ENCODE data around the gene KRT8. TPM values are rescaled to one million over a fixed set of nuclear protein-coding genes. Genes with fewer than 3 reads are reported as not detected.

Gene KRT8
- total RNA-seq, 1 donor from 2014 or later, result 2,570 TPM

DNA sequence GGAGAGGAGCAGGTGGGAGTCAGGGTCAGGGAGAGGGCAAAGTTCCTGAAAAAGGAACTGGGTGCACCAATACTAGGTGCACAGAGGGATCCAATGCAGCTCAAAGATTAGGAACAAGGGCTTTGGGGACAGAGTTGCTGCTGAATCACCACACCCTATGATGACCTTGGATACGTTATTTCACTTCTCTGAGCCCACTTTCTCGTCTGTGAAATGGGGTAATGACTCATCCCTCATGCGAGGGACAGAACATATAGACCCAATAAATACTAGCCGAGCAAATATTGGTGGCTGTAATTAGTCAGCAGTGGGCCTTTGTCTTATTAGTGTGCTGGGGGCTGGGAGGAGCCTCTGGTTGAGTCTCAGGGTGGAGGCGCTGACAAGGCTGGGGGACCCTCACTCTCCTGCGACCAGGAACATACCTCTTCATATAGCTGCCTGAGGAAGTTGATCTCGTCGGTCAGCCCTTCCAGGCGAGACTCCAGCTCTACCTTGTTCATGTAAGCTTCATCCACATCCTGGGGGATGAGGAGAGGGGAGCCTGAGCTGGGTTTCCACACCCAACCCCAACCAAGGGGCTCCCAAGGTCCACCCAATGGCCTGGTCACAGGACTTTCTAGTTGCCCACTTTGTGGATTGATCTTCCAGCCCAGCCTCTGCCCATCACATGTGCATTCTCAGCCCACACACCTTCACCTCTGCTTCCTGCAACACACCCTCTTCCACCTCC is 4.5 kb downstream of the KRT8 start:
- FAIRE-seq, result no peak
- DNase-seq (ENCODE audit: low read depth), result no peak
- Mint-ChIP-seq H3K36me3 (ENCODE audit: low read depth, unreplicated experiment) (peaks cover 35% of the 10 kb centered on the region), H3K27me3 (ENCODE audit: low read depth, unreplicated experiment) (no peaks in the 10 kb centered on the region), H3K9me3 (ENCODE audit: unreplicated experiment) (peaks cover under 1% of the 10 kb centered on the region), H3K27ac (ENCODE audit: unreplicated experiment) (peak overlapping the region; percentile 81), H3K4me1 (ENCODE audit: low read depth, unreplicated experiment) (peaks cover 32% of the 10 kb centered on the region), H3K4me3 (ENCODE audit: unreplicated experiment) (peak overlapping the region; percentile 89)
- no peaks in the 10 kb centered on the region for H3K27me3 ChIP-seq (ENCODE audit: insufficient read depth, low read length)
- no peak overlapping the region for H2AFZ ChIP-seq (ENCODE audit: low read depth, low read length)
- no peaks in the 10 kb centered on the region for H3K79me2 ChIP-seq (ENCODE audit: insufficient read depth, low read length)
- H3K9ac ChIP-seq (ENCODE audit: low read length), result no peak overlapping the region
- H3K9me3 ChIP-seq (ENCODE audit: insufficient read depth, low read depth, low read length), result no peaks in the 10 kb centered on the region
- no peak overlapping the region for H3K27ac ChIP-seq (ENCODE audit: low read depth, low read length)
- H3K36me3 ChIP-seq (ENCODE audit: insufficient read depth, low read length), result peaks cover 3% of the 10 kb centered on the region
- TF ChIP-seq EZH2 (IDR thresholded peaks at IDR 0.05; ENCODE audit: insufficient read depth, low read length), result no peak
- H3K4me2 ChIP-seq (ENCODE audit: low read length), result no peak overlapping the region
- H3K4me1 ChIP-seq (ENCODE audit: insufficient read depth, low read length), result peaks cover 11% of the 10 kb centered on the region
- H3K4me3 ChIP-seq (ENCODE audit: insufficient read depth, low read depth, low read length), result no peak overlapping the region
- H4K20me1 ChIP-seq (ENCODE audit: insufficient read depth, low read length), result no peaks in the 10 kb centered on the region

DNA sequence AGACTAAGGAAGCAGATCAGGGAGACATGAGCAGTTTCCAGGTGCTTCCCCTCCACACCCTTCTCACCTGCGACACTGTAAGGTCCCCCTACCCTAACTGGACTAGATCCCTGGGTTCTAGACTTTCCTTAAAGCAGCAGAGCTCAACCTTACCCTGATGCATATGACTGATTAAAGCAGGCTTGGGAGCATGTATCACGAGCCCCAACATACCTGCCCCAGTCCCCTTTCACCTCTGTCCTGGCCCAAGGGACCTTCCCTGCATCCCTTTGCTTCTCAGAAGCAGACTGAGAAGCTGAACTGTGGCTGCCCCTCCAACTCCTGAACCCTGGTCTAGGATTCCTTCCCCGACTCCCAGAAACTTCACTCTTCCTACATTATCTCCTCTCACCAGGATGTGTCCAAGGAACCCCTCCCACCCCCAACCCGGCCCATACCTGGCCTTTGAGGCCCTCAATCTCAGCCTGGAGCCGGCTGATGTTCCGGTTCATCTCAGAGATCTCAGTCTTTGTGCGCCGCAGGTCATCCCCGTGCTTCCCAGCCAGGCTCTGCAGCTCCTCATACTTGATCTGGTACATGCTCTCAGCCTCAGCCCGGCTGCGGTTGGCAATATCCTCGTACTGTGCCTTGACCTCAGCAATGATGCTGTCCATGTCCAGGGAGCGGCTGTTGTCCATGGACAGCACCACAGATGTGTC is 5.4 kb downstream of the KRT8 start:
- no peaks in the 10 kb centered on the region for H3K27me3 ChIP-seq (ENCODE audit: insufficient read depth, low read length)
- no peak overlapping the region for H3K27ac ChIP-seq (ENCODE audit: low read depth, low read length)
- DNase-seq (ENCODE audit: low read depth), result no peak
- FAIRE-seq, result no peak
- Mint-ChIP-seq H3K9me3 (ENCODE audit: unreplicated experiment) (no peaks in the 10 kb centered on the region), H3K27me3 (ENCODE audit: low read depth, unreplicated experiment) (no peaks in the 10 kb centered on the region), H3K4me1 (ENCODE audit: low read depth, unreplicated experiment) (peaks cover 31% of the 10 kb centered on the region), H3K4me3 (ENCODE audit: unreplicated experiment) (peak overlapping the region; percentile 79), H3K36me3 (ENCODE audit: low read depth, unreplicated experiment) (peaks cover 35% of the 10 kb centered on the region), H3K27ac (ENCODE audit: unreplicated experiment) (peak overlapping the region; percentile 81)
- no peak overlapping the region for H3K4me3 ChIP-seq (ENCODE audit: insufficient read depth, low read depth, low read length)
- TF ChIP-seq EZH2 (IDR thresholded peaks at IDR 0.05; ENCODE audit: insufficient read depth, low read length), result no peak
- TF ChIP-seq, protein P1, sequence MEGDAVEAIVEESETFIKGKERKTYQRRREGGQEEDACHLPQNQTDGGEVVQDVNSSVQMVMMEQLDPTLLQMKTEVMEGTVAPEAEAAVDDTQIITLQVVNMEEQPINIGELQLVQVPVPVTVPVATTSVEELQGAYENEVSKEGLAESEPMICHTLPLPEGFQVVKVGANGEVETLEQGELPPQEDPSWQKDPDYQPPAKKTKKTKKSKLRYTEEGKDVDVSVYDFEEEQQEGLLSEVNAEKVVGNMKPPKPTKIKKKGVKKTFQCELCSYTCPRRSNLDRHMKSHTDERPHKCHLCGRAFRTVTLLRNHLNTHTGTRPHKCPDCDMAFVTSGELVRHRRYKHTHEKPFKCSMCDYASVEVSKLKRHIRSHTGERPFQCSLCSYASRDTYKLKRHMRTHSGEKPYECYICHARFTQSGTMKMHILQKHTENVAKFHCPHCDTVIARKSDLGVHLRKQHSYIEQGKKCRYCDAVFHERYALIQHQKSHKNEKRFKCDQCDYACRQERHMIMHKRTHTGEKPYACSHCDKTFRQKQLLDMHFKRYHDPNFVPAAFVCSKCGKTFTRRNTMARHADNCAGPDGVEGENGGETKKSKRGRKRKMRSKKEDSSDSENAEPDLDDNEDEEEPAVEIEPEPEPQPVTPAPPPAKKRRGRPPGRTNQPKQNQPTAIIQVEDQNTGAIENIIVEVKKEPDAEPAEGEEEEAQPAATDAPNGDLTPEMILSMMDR (IDR thresholded peaks at IDR 0.05; ENCODE audit: insufficient read depth, low read depth, low read length), result no peak
- H2AFZ ChIP-seq (ENCODE audit: low read depth, low read length), result no peak overlapping the region
- peaks cover 3% of the 10 kb centered on the region for H3K36me3 ChIP-seq (ENCODE audit: insufficient read depth, low read length)
- no peaks in the 10 kb centered on the region for H3K79me2 ChIP-seq (ENCODE audit: insufficient read depth, low read length)
- H4K20me1 ChIP-seq (ENCODE audit: insufficient read depth, low read length), result no peaks in the 10 kb centered on the region
- no peak overlapping the region for H3K9ac ChIP-seq (ENCODE audit: low read length)
- H3K9me3 ChIP-seq (ENCODE audit: insufficient read depth, low read depth, low read length), result no peaks in the 10 kb centered on the region
- peaks cover 11% of the 10 kb centered on the region for H3K4me1 ChIP-seq (ENCODE audit: insufficient read depth, low read length)
- no peak overlapping the region for H3K4me2 ChIP-seq (ENCODE audit: low read length)

DNA sequence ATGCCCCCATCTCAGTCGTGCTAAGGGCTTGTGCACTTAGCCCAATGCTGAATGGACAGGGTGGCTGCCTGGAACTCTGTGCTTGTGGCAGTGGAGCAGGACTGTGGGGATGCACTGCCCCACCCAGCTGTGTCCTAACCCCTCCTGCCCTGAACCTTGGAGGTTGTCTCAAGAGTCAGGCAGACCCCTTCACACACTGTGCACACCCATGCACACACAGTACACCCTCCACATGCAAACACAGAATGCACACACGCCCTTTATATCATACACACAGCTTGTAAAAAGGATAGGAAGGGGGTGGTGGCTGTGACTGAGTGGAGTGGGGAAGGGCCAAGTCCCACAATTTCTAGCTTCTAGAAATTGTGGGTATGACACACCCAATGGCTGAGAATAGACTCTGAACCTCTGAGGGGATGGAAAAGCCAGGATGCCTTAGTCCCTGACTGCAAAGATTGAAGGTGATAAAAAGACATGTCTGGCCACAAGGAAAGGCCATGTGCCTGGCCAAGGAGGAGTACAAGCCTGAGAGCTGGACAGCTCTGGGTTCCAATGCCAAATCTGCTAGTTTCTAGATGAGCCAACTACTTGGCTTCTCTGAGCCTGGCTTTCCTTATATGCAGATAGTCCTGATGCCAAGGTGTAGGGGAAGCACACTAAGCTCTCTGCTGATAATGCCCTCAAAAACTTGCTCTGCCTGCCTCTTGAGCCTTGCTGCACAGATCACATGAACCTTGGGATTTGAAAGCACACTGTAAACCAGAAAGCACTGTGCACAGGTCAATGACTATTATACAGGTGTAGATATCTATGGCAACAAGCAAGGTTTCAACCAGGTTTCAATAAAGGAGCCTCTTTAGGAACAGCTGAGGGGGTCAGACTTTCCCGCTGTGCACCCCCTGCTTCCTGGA is 8.4 kb downstream of the KRT8 start:
- Histone ChIP-seq H4K20me1 (ENCODE audit: insufficient read depth, low read length) (no peaks in the 10 kb centered on the region), H3K27ac (ENCODE audit: low read depth, low read length) (no peak overlapping the region), H3K4me3 (ENCODE audit: insufficient read depth, low read depth, low read length) (no peak overlapping the region), H3K4me2 (ENCODE audit: low read length) (no peak overlapping the region), H2AFZ (ENCODE audit: low read depth, low read length) (no peak overlapping the region), H3K79me2 (ENCODE audit: insufficient read depth, low read length) (no peaks in the 10 kb centered on the region), H3K9ac (ENCODE audit: low read length) (no peak overlapping the region), H3K36me3 (ENCODE audit: insufficient read depth, low read length) (peaks cover 3% of the 10 kb centered on the region), H3K27me3 (ENCODE audit: insufficient read depth, low read length) (no peaks in the 10 kb centered on the region), H3K9me3 (ENCODE audit: insufficient read depth, low read depth, low read length) (no peaks in the 10 kb centered on the region), H3K4me1 (ENCODE audit: insufficient read depth, low read length) (no peaks in the 10 kb centered on the region)
- H3K27ac Mint-ChIP-seq (ENCODE audit: unreplicated experiment), result peak overlapping the region; percentile 62
- peaks cover 24% of the 10 kb centered on the region for H3K36me3 Mint-ChIP-seq (ENCODE audit: low read depth, unreplicated experiment)
- H3K27me3 Mint-ChIP-seq (ENCODE audit: low read depth, unreplicated experiment), result no peaks in the 10 kb centered on the region
- peak overlapping the region; percentile 42 for H3K4me3 Mint-ChIP-seq (ENCODE audit: unreplicated experiment)
- FAIRE-seq (no peak), DNase-seq (ENCODE audit: low read depth) (no peak)
- no peaks in the 10 kb centered on the region for H3K9me3 Mint-ChIP-seq (ENCODE audit: unreplicated experiment)
- TF ChIP-seq, protein P1 (IDR thresholded peaks at IDR 0.05; ENCODE audit: insufficient read depth, low read depth, low read length), result no peak
- no peak for TF ChIP-seq EZH2 (IDR thresholded peaks at IDR 0.05; ENCODE audit: insufficient read depth, low read length)
- H3K4me1 Mint-ChIP-seq (ENCODE audit: low read depth, unreplicated experiment), result peaks cover 24% of the 10 kb centered on the region
